Measurements from ENCODE around the gene TMEM30A.

TMEM30A gene

GRCh38 chr6:75284632-75285282, at the start of gene TMEM30A:
Gene TMEM30A (minus strand): TSS chr6:75284792. CDS start chr6:75284638, 154 bp downstream.
- peak within 1 kb of the TSS; percentile 91 for H3K4me3 ChIP-seq
- peak; percentile 95 for DNase-seq (ENCODE audit: low read depth, low spot score)
- H3K27ac ChIP-seq, result 0 out of 2 replicates have a peak within 1 kb of the TSS, but pooled peaks have one; percentile 23
- H3K9me3 ChIP-seq (ENCODE audit: low read depth, low read length), result no peaks in the 10 kb centered on the region
- no peak for TF ChIP-seq EZH2 (IDR thresholded peaks at IDR 0.05)
- peak; percentile 99 for TF ChIP-seq POLR2AphosphoS5 (IDR thresholded peaks at IDR 0.05; ENCODE audit: borderline replicate concordance, low read depth, low read length)
- peak; percentile 61 for TF ChIP-seq FOXP2 (optimal IDR thresholded peaks at IDR 0.05; ENCODE audit: control extremely low read depth, extremely low read length, insufficient read depth)
- H3K36me3 ChIP-seq (ENCODE audit: insufficient read depth, low read length), result no peaks in the 10 kb centered on the region
- peak within 1 kb of the TSS; percentile 95 for H3K9ac ChIP-seq (ENCODE audit: insufficient read length)

- DNase-seq (ENCODE audit: low read depth, low spot score), result no peak
- Histone ChIP-seq H3K36me3 (ENCODE audit: insufficient read depth, low read length) (no peaks in the 10 kb centered on the region), H3K4me3 (no peak overlapping the region), H3K27ac (no peak overlapping the region), H3K9ac (ENCODE audit: insufficient read length) (no peak overlapping the region), H3K9me3 (ENCODE audit: low read depth, low read length) (no peaks in the 10 kb centered on the region)
- TF ChIP-seq POLR2AphosphoS5 (IDR thresholded peaks at IDR 0.05; ENCODE audit: borderline replicate concordance, low read depth, low read length), result no peak
- no peak for TF ChIP-seq EZH2 (IDR thresholded peaks at IDR 0.05)
- TF ChIP-seq FOXP2 (optimal IDR thresholded peaks at IDR 0.05; ENCODE audit: control extremely low read depth, extremely low read length, insufficient read depth), result no peak
These were observed 49.1 kb upstream of the TMEM30A start for GRCh38 chr6:75333676-75334200.

- no peak overlapping the region for H3K4me3 ChIP-seq
- H3K36me3 ChIP-seq (ENCODE audit: insufficient read depth, low read length), result no peaks in the 10 kb centered on the region
- no peak overlapping the region for H3K27ac ChIP-seq
- no peak for DNase-seq (ENCODE audit: low read depth, low spot score)
- no peaks in the 10 kb centered on the region for H3K9me3 ChIP-seq (ENCODE audit: low read depth, low read length)
- no peak overlapping the region for H3K9ac ChIP-seq (ENCODE audit: insufficient read length)
- TF ChIP-seq EZH2 (IDR thresholded peaks at IDR 0.05) (no peak), POLR2AphosphoS5 (IDR thresholded peaks at IDR 0.05; ENCODE audit: borderline replicate concordance, low read depth, low read length) (no peak), FOXP2 (optimal IDR thresholded peaks at IDR 0.05; ENCODE audit: control extremely low read depth, extremely low read length, insufficient read depth) (no peak)
These were observed 46.6 kb upstream of the TMEM30A start for GRCh38 chr6:75331151-75331550.

GRCh38 chr6:75329703-75330102, 45.1 kb upstream of the TMEM30A start:
- no peak overlapping the region for H3K4me3 ChIP-seq
- TF ChIP-seq EZH2 (IDR thresholded peaks at IDR 0.05) (no peak), POLR2AphosphoS5 (IDR thresholded peaks at IDR 0.05; ENCODE audit: borderline replicate concordance, low read depth, low read length) (no peak), FOXP2 (optimal IDR thresholded peaks at IDR 0.05; ENCODE audit: control extremely low read depth, extremely low read length, insufficient read depth) (no peak)
- H3K36me3 ChIP-seq (ENCODE audit: insufficient read depth, low read length), result no peaks in the 10 kb centered on the region
- H3K9ac ChIP-seq (ENCODE audit: insufficient read length), result no peak overlapping the region
- no peak for DNase-seq (ENCODE audit: low read depth, low spot score)
- no peaks in the 10 kb centered on the region for H3K9me3 ChIP-seq (ENCODE audit: low read depth, low read length)
- no peak overlapping the region for H3K27ac ChIP-seq

- no peak overlapping the region for H3K4me3 ChIP-seq
- no peak for DNase-seq (ENCODE audit: low read depth, low spot score)
- no peak overlapping the region for H3K9ac ChIP-seq (ENCODE audit: insufficient read length)
- H3K9me3 ChIP-seq (ENCODE audit: low read depth, low read length), result no peaks in the 10 kb centered on the region
- no peak overlapping the region for H3K27ac ChIP-seq
- H3K36me3 ChIP-seq (ENCODE audit: insufficient read depth, low read length), result no peaks in the 10 kb centered on the region
- TF ChIP-seq POLR2AphosphoS5 (IDR thresholded peaks at IDR 0.05; ENCODE audit: borderline replicate concordance, low read depth, low read length), result no peak
- no peak for TF ChIP-seq EZH2 (IDR thresholded peaks at IDR 0.05)
- TF ChIP-seq FOXP2 (optimal IDR thresholded peaks at IDR 0.05; ENCODE audit: control extremely low read depth, extremely low read length, insufficient read depth), result no peak
These were observed 43.2 kb upstream of the TMEM30A start for GRCh38 chr6:75327807-75328206.

- Histone ChIP-seq H3K4me3 (no peak overlapping the region), H3K27ac (no peak overlapping the region)
- no peak for DNase-seq (ENCODE audit: low read depth, low spot score)
These were observed 42.1 kb upstream of the TMEM30A start for GRCh38 chr6:75326557-75327258.

GRCh38 chr6:75318900-75319299, 34.3 kb upstream of the TMEM30A start:
- H3K9me3 ChIP-seq (ENCODE audit: low read depth, low read length), result no peaks in the 10 kb centered on the region
- no peak overlapping the region for H3K9ac ChIP-seq (ENCODE audit: insufficient read length)
- H3K27ac ChIP-seq, result no peak overlapping the region
- no peaks in the 10 kb centered on the region for H3K36me3 ChIP-seq (ENCODE audit: insufficient read depth, low read length)
- no peak for DNase-seq (ENCODE audit: low read depth, low spot score)
- TF ChIP-seq EZH2 (IDR thresholded peaks at IDR 0.05), result no peak
- no peak overlapping the region for H3K4me3 ChIP-seq

More at GRCh38 chr6:75326557-75327258, 42.1 kb upstream of the TMEM30A start:
- no peak overlapping the region for H3K9ac ChIP-seq (ENCODE audit: insufficient read length)
- no peaks in the 10 kb centered on the region for H3K9me3 ChIP-seq (ENCODE audit: low read depth, low read length)
- no peaks in the 10 kb centered on the region for H3K36me3 ChIP-seq (ENCODE audit: insufficient read depth, low read length)
- TF ChIP-seq EZH2 (IDR thresholded peaks at IDR 0.05), result no peak
- TF ChIP-seq POLR2AphosphoS5 (IDR thresholded peaks at IDR 0.05; ENCODE audit: borderline replicate concordance, low read depth, low read length), result no peak
- TF ChIP-seq FOXP2 (optimal IDR thresholded peaks at IDR 0.05; ENCODE audit: control extremely low read depth, extremely low read length, insufficient read depth), result no peak

- Histone ChIP-seq H3K36me3 (ENCODE audit: insufficient read depth, low read length) (no peaks in the 10 kb centered on the region), H3K27ac (no peak overlapping the region), H3K9me3 (ENCODE audit: low read depth, low read length) (no peaks in the 10 kb centered on the region), H3K9ac (ENCODE audit: insufficient read length) (no peak overlapping the region), H3K4me3 (peak overlapping the region; percentile 45)
- TF ChIP-seq EZH2 (IDR thresholded peaks at IDR 0.05), result no peak
- no peak for TF ChIP-seq POLR2AphosphoS5 (IDR thresholded peaks at IDR 0.05; ENCODE audit: borderline replicate concordance, low read depth, low read length)
- no peak for TF ChIP-seq FOXP2 (optimal IDR thresholded peaks at IDR 0.05; ENCODE audit: control extremely low read depth, extremely low read length, insufficient read depth)
- peak; percentile 26 for DNase-seq (ENCODE audit: low read depth, low spot score)
These were observed 33.1 kb upstream of the TMEM30A start for GRCh38 chr6:75317503-75318206.

Data from SK-N-MC (cell line).